Thyroid gland (tissue), 4 donors: ENCODE results near the gene ACADM. TPM values are rescaled to one million over a fixed set of nuclear protein-coding genes. Genes with fewer than 3 reads are reported as not detected.
"Not testable (repeated sequence)": the region's sequence is repeated elsewhere in the genome, so short reads cannot be mapped to it uniquely, and the experiment has no call there.

ENCODE experiments used
- DNase-seq, 2 donors: peaks; one replicate each; pipeline ENCODE4 v3.0.0-alpha.2; 2019
- H3K27ac ChIP-seq, 3 donors: fragments of 200-600 bp; sonication (generic); 1 replicate in 2 of 3; 2 replicates in 1 of 3; pipeline ENCODE4 v1.5.1; 2016 to 2019; ENCODE audit warnings: mild to moderate bottlenecking in 1 of 3, moderate library complexity in 1 of 3
- H3K27me3 ChIP-seq: fragments of 200-600 bp; sonication (generic); one replicate; pipeline ENCODE4 v1.5.1; 2019
- H3K36me3 ChIP-seq, 2 donors: fragments of 200-600 bp; sonication (generic); one replicate each; pipeline ENCODE4 v1.5.1; 2016 to 2019
- H3K4me1 ChIP-seq, 2 donors: fragments of 200-600 bp; sonication (generic); one replicate each; pipeline ENCODE4 v1.5.1; 2017 to 2019
- H3K4me3 ChIP-seq, 3 donors: fragments of 200-600 bp; sonication (generic); replicated peaks in 1 of 3; 1 replicate in 2 of 3; 2 replicates in 1 of 3; pipeline ENCODE4 v1.5.1; 2016; ENCODE audit warnings: mild to moderate bottlenecking in 1 of 3
- H3K9me3 ChIP-seq: fragments of 200-600 bp; sonication (generic); one replicate; pipeline ENCODE4 v1.5.1; 2017
- CTCF ChIP-seq, 6 experiments: fragments of 200-600 bp in 3 of 6; fragments of 450-650 bp in 3 of 6; sonication (generic) in 3 of 6; IDR thresholded peaks; one replicate each; pipeline ENCODE4 v1.5.1; 2016 to 2019; ENCODE audit warnings: antibody characterized with exemption in 6 of 6, mild to moderate bottlenecking in 2 of 6, inconsistent platforms in 1 of 6, moderate library complexity in 1 of 6
- POLR2A ChIP-seq, 2 donors: fragments of 450-650 bp; IDR thresholded peaks; one replicate each; pipeline ENCODE4 v1.6.1; 2017; ENCODE audit warnings: antibody characterized with exemption in 2 of 2, mild to moderate bottlenecking in 2 of 2, moderate library complexity in 1 of 2
- WGBS, 2 donors: methylation state at CpG; one replicate each; pipeline ENCODE4 v1.1.5; 2017; 5-methylcytosine and 5-hydroxymethylcytosine counted together
- intact Hi-C: fragments of 100-400 bp; cut with DNase I; formaldehyde crosslinking; loops from one replicate; pipeline ENCODE4 v1.15.1; 2023
- total RNA-seq, 4 donors: library from RNA; depleted of rRNA; stranded (reverse); fragments of >200 nt; gene quantifications; one replicate each; pipeline ENCODE4 v1.2.3, GENCODE V29; 2016

Gene ACADM
- total RNA-seq, 4 donors from 2014 or later: 65.3 to 69.9 (median 68.7) TPM

- intact Hi-C loops: no loop called here
- Histone ChIP-seq H3K27ac (no peak overlapping the region), H3K9me3 (no peaks in the 10 kb centered on the region), H3K4me3 (no peak overlapping the region), H3K36me3 (no peaks in the 10 kb centered on the region), H3K4me1 (no peaks in the 10 kb centered on the region), H3K27me3 (no peaks in the 10 kb centered on the region)
- DNase-seq: no peak
- WGBS, 2 donors: 71 to 78% methylated on average over 1 of the region's 1 CpG
- TF ChIP-seq POLR2A (IDR thresholded peaks at IDR 0.05): no peak
- TF ChIP-seq CTCF (IDR thresholded peaks at IDR 0.05): no peak
These were observed 46.3 kb downstream of the ACADM start for GRCh38 chr1:75770761-75771160.

DNA sequence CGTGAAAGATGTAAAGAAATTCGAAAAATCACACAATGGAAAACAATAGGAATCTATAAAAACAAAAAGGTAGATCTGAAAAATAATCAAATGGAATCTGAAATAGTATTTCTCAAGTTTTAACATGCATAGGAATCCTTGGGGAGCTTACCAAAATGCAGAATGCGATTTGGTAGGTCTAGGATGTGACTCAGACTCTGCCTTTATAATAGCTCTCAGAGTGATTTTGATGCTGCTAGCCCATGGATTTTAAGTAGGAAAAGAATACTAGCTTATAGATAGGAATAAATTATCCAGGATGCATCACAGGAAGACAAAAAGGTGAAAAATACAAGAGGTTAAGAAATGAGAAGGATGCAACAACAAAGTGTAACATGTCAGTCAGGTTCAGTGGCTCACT is 47.5 kb downstream of the ACADM start:
- H3K9me3 ChIP-seq: no peaks in the 10 kb centered on the region
- no peak overlapping the region for H3K27ac ChIP-seq
- WGBS, 2 donors: 68 to 78% methylated on average over 3 of the region's 3 CpGs
- intact Hi-C loops: no loop called here
- no peaks in the 10 kb centered on the region for H3K4me1 ChIP-seq
- TF ChIP-seq CTCF (IDR thresholded peaks at IDR 0.05): no peak
- no peak for TF ChIP-seq POLR2A (IDR thresholded peaks at IDR 0.05)
- H3K36me3 ChIP-seq: no peaks in the 10 kb centered on the region
- H3K27me3 ChIP-seq: no peaks in the 10 kb centered on the region
- no peak for DNase-seq
- H3K4me3 ChIP-seq: no peak overlapping the region

DNA sequence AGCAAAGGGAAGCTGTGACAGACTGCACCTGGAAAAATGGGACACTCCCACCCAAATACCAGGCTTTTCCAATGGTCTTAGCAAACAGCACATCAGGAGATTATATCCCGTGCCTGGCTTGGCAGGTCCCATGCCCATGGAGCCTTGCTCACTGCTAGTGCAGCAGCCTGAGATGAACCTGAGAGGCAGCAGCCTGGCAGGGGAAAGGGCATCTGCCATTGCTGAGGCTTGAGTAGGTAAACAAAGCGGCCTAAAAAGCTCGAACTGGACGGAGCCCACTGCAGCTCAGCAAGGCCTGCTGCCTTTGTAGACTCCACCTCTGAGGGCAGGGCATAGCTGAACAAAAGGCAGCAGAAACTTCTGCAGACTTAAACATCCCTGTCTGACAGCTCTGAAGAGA is 53.3 kb downstream of the ACADM start:
- WGBS, 2 donors: 88 to 91% methylated on average over 1 to 3 of the region's 4 CpGs
- H3K27me3 ChIP-seq, DNase-seq, H3K27ac ChIP-seq, H3K4me1 ChIP-seq, intact Hi-C loops, H3K36me3 ChIP-seq, H3K4me3 ChIP-seq, H3K9me3 ChIP-seq: not testable (repeated sequence)

- DNase-seq, H3K4me3 ChIP-seq, H3K9me3 ChIP-seq, intact Hi-C loops, H3K36me3 ChIP-seq, H3K27me3 ChIP-seq, H3K4me1 ChIP-seq, H3K27ac ChIP-seq: not testable (repeated sequence)
- WGBS, 2 donors: 92% methylated on average over 5 of the region's 5 CpGs
These were observed 54.2 kb downstream of the ACADM start for GRCh38 chr1:75778694-75779093.

- not testable (repeated sequence) for H3K27ac ChIP-seq, DNase-seq, H3K27me3 ChIP-seq, H3K4me1 ChIP-seq, H3K36me3 ChIP-seq, H3K4me3 ChIP-seq, H3K9me3 ChIP-seq
- 85 to 92% methylated on average over 4 of the region's 4 CpGs for WGBS, 2 donors
- intact Hi-C loops: loop anchor here (10.0 kb wide), 1 partner anchor 55 kb away; the partner anchor contains the start of gene ACADM
These were observed 55.7 kb downstream of the ACADM start for GRCh38 chr1:75780183-75780582.

DNA sequence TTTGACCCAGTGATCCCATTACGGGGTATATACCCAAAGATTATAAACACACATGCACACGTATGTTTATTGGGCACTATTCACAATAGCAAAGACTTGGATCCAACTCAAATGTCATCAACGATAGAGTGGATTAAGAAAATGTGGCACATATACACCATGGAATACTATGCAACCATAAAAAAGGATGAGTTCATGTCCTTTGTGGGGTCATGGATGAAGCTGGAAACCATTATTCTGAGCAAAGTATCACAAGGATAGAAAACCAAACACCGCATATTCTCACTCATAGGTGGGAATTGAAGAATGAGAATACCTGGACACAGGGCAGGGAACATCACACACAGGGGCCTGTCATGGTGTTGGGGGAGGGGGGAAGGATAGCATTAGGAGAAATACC is 59.4 kb downstream of the ACADM start:
- not testable (repeated sequence) for H3K27me3 ChIP-seq, H3K9me3 ChIP-seq, DNase-seq, H3K27ac ChIP-seq, H3K36me3 ChIP-seq, H3K4me3 ChIP-seq
- intact Hi-C loops: loop anchor here (10.0 kb wide), 1 partner anchor 59 kb away; the partner anchor contains the start of gene ACADM
- 94 to 98% methylated on average over 4 of the region's 4 CpGs for WGBS, 2 donors
- peaks cover 9 to 20% of the 10 kb centered on the region in 2 donors for H3K4me1 ChIP-seq

DNA sequence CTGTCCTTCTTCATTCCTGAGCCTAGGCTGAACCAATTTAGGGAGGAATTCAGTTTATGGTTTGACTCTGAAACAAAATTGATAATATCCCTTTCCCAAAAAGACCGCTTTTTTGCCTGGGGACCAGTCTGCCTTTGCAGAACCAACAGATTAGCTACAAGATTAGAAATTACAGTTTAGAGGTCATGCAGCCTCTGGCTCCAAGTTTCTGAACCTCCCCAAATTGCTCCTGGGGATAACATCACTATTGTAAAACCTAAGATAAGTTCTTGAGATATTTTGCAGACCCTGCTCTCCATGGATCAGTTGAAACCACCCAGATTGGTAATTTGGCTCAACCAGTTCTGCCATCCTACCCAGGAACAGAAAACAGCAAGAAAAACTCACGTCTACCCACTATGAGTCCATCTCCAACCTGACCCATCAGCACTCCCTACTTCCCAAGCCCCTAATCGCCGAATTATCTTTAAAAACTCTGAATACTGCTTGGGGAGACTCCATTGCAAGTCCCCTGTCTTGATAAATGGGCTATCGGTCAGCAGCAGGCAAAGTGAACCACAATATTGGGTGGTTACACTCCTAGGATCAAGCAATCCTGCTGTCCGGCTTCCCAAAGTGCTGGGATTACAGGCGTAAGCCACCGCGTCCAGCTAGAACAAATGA is 60.9 kb downstream of the ACADM start:
- Histone ChIP-seq H3K9me3 (no peaks in the 10 kb centered on the region), H3K36me3 (no peaks in the 10 kb centered on the region), H3K27me3 (no peaks in the 10 kb centered on the region), H3K4me1 (peaks cover 22 to 34% of the 10 kb centered on the region in 2 donors), H3K27ac (peak overlapping the region; percentile 46 to 73 (median 53)), H3K4me3 (peak overlapping the region in 2 of 3 donors; percentile 46 to 77)
- TF ChIP-seq CTCF (IDR thresholded peaks at IDR 0.05): no peak
- no peak for TF ChIP-seq POLR2A (IDR thresholded peaks at IDR 0.05)
- intact Hi-C loops: loop anchor here (10.0 kb wide), 1 partner anchor 61 kb away; the partner anchor contains the start of gene ACADM
- WGBS, 2 donors: 13 to 14% methylated on average over 9 of the region's 9 CpGs
- DNase-seq: no peak
